Measurements from ENCODE around the gene ZYX. TPM values are rescaled to one million over a fixed set of nuclear protein-coding genes. Genes with fewer than 3 reads are reported as not detected.

Gene ZYX
- polyA plus RNA-seq, 1 donor from 2014 or later, result 10.0 TPM

DNA sequence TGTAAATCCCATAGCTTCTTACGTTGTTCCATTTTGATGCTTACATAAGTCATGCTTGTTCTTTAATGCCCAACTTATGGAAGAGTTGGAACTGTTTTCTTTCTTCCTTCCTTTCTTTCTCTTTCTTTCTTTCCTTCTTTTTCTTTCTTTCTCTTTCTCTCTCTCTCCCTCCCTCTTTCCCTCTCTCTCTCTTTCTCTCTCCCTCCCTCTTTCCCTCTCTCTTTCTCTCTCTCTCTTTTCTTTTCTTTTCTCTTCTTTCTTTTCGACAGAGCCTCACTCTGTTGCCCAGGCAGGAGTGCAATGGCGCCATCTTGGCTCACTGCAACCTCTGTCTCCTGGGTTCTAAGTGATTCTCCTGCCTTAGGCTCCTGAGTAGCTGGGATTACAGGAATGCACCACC, 37.5 kb upstream of the ZYX start:
- TF ChIP-seq SMC3 (conservative IDR thresholded peaks at IDR 0.05; ENCODE audit: poor library complexity), result no peak
- TF ChIP-seq, protein P1, sequence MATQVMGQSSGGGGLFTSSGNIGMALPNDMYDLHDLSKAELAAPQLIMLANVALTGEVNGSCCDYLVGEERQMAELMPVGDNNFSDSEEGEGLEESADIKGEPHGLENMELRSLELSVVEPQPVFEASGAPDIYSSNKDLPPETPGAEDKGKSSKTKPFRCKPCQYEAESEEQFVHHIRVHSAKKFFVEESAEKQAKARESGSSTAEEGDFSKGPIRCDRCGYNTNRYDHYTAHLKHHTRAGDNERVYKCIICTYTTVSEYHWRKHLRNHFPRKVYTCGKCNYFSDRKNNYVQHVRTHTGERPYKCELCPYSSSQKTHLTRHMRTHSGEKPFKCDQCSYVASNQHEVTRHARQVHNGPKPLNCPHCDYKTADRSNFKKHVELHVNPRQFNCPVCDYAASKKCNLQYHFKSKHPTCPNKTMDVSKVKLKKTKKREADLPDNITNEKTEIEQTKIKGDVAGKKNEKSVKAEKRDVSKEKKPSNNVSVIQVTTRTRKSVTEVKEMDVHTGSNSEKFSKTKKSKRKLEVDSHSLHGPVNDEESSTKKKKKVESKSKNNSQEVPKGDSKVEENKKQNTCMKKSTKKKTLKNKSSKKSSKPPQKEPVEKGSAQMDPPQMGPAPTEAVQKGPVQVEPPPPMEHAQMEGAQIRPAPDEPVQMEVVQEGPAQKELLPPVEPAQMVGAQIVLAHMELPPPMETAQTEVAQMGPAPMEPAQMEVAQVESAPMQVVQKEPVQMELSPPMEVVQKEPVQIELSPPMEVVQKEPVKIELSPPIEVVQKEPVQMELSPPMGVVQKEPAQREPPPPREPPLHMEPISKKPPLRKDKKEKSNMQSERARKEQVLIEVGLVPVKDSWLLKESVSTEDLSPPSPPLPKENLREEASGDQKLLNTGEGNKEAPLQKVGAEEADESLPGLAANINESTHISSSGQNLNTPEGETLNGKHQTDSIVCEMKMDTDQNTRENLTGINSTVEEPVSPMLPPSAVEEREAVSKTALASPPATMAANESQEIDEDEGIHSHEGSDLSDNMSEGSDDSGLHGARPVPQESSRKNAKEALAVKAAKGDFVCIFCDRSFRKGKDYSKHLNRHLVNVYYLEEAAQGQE (IDR thresholded peaks at IDR 0.05; ENCODE audit: borderline replicate concordance), result no peak
- no peak for TF ChIP-seq TAF1 (IDR thresholded peaks at IDR 0.05; ENCODE audit: low read depth)
- H3K9me3 ChIP-seq (ENCODE audit: low read length), result no peaks in the 10 kb centered on the region
- H3K4me2 ChIP-seq (ENCODE audit: low read length), result no peak overlapping the region
- no peak overlapping the region for H3K4me3 ChIP-seq (ENCODE audit: low read length)
- H3K27me3 ChIP-seq (ENCODE audit: insufficient read depth, low read depth, low read length), result peaks cover 6% of the 10 kb centered on the region
- H3K27ac ChIP-seq (ENCODE audit: low read length), result no peak overlapping the region
- no peaks in the 10 kb centered on the region for H3K36me3 ChIP-seq (ENCODE audit: insufficient read depth, low read length)
- no peak overlapping the region for H2AFZ ChIP-seq (ENCODE audit: low read depth, low read length)
- no peaks in the 10 kb centered on the region for H3K9me2 ChIP-seq (ENCODE audit: insufficient read depth, low read length)
- H3F3A ChIP-seq (ENCODE audit: insufficient read depth, low read length, poor library complexity, severe bottlenecking), result no peaks in the 10 kb centered on the region
- H3K79me2 ChIP-seq (replicated peaks; ENCODE audit: insufficient read depth, low read length), result no peaks in the 10 kb centered on the region
- no peak overlapping the region for H3K9ac ChIP-seq (ENCODE audit: low read length)
- H4K20me1 ChIP-seq (ENCODE audit: insufficient read depth), result no peaks in the 10 kb centered on the region

DNA sequence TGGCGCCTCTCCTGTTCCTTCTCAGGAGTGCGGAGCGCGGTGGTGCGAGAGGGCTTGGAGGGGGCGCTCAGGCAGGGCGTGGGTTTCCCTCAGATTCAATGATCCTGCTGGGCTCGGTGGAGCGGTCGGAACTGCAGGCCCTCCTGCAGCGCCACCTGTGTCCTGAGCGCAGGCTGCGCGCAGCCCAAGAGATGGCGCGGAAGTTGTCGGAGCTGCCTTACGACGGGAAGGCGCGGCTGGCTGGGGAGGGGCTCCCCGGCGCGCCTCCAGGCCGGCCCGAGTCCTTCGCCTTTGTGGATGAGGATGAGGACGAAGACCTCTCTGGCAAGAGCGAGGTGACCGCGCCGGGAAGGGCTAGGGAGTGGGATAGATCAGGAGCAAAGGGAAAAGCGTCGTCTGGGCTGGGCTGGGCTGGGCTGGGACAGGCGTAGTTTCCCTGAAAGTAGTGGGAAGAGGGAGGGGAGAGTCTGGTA, 35.7 kb upstream of the ZYX start:
- peak; percentile 53 for TF ChIP-seq CTCF (IDR thresholded peaks at IDR 0.05; ENCODE audit: poor library complexity, severe bottlenecking)
- no peak for TF ChIP-seq MXI1 (conservative IDR thresholded peaks at IDR 0.05; ENCODE audit: poor library complexity, severe bottlenecking)
- TF ChIP-seq EZH2 (IDR thresholded peaks at IDR 0.05; ENCODE audit: borderline replicate concordance, insufficient read depth, low read length, poor library complexity, severe bottlenecking), result no peak
- no peak for TF ChIP-seq SMC3 (conservative IDR thresholded peaks at IDR 0.05; ENCODE audit: poor library complexity)
- TF ChIP-seq TAF1 (IDR thresholded peaks at IDR 0.05; ENCODE audit: low read depth), result no peak
- H3K4me3 ChIP-seq (ENCODE audit: low read length), result peak overlapping the region; percentile 39
- no peaks in the 10 kb centered on the region for H3K36me3 ChIP-seq (ENCODE audit: insufficient read depth, low read length)
- no peak overlapping the region for H3K9ac ChIP-seq (ENCODE audit: low read length)
- no peak overlapping the region for H3K27ac ChIP-seq (ENCODE audit: low read length)
- H2AFZ ChIP-seq (ENCODE audit: low read depth, low read length), result no peak overlapping the region
- no peak overlapping the region for H3K4me2 ChIP-seq (ENCODE audit: low read length)
- H3K9me3 ChIP-seq (ENCODE audit: low read length), result no peaks in the 10 kb centered on the region
- no peaks in the 10 kb centered on the region for H3K79me2 ChIP-seq (replicated peaks; ENCODE audit: insufficient read depth, low read length)
- H3K9me2 ChIP-seq (ENCODE audit: insufficient read depth, low read length), result no peaks in the 10 kb centered on the region
- H3K27me3 ChIP-seq (ENCODE audit: insufficient read depth, low read depth, low read length), result peaks cover 6% of the 10 kb centered on the region
- no peaks in the 10 kb centered on the region for H3F3A ChIP-seq (ENCODE audit: insufficient read depth, low read length, poor library complexity, severe bottlenecking)
- H4K20me1 ChIP-seq (ENCODE audit: insufficient read depth), result no peaks in the 10 kb centered on the region

GRCh38 chr7:143346018-143346417, 35.1 kb upstream of the ZYX start:
- peaks cover 6% of the 10 kb centered on the region for H3K27me3 ChIP-seq (ENCODE audit: insufficient read depth, low read depth, low read length)
- H3K36me3 ChIP-seq (ENCODE audit: insufficient read depth, low read length), result no peaks in the 10 kb centered on the region
- H3F3A ChIP-seq (ENCODE audit: insufficient read depth, low read length, poor library complexity, severe bottlenecking), result no peaks in the 10 kb centered on the region
- H2AFZ ChIP-seq (ENCODE audit: low read depth, low read length), result no peak overlapping the region
- H3K9me2 ChIP-seq (ENCODE audit: insufficient read depth, low read length), result no peaks in the 10 kb centered on the region
- H3K4me2 ChIP-seq (ENCODE audit: low read length), result no peak overlapping the region
- H3K9me3 ChIP-seq (ENCODE audit: low read length), result no peaks in the 10 kb centered on the region
- no peak overlapping the region for H3K9ac ChIP-seq (ENCODE audit: low read length)
- H3K4me3 ChIP-seq (ENCODE audit: low read length), result no peak overlapping the region
- H3K27ac ChIP-seq (ENCODE audit: low read length), result no peak overlapping the region
- no peak for TF ChIP-seq EP300 (conservative IDR thresholded peaks at IDR 0.05; ENCODE audit: poor library complexity, severe bottlenecking)
- no peak for TF ChIP-seq MXI1 (conservative IDR thresholded peaks at IDR 0.05; ENCODE audit: poor library complexity, severe bottlenecking)
- no peak for TF ChIP-seq RAD21 (conservative IDR thresholded peaks at IDR 0.05)
- no peak for TF ChIP-seq TAF1 (IDR thresholded peaks at IDR 0.05; ENCODE audit: low read depth)
- no peak for TF ChIP-seq CTCF (IDR thresholded peaks at IDR 0.05; ENCODE audit: poor library complexity, severe bottlenecking)
- no peaks in the 10 kb centered on the region for H3K79me2 ChIP-seq (replicated peaks; ENCODE audit: insufficient read depth, low read length)
- no peaks in the 10 kb centered on the region for H4K20me1 ChIP-seq (ENCODE audit: insufficient read depth)
